Ishikawa (cell line): ENCODE results near the gene LYRM2.

Experiments
- CEBPB ChIP-seq: IDR thresholded peaks from 2 replicates; pipeline ENCODE4 v1.6.1; 2012
- CREB1 ChIP-seq: IDR thresholded peaks from 2 replicates; pipeline ENCODE4 v1.6.1; 2012; ENCODE audit warnings: low read depth
- EP300 ChIP-seq: IDR thresholded peaks from 2 replicates; pipeline ENCODE4 v1.6.1; 2012; ENCODE audit warnings: borderline replicate concordance
- FOXM1 ChIP-seq: IDR thresholded peaks from 2 replicates; pipeline ENCODE4 v1.6.1; 2012; ENCODE audit warnings: low read depth, borderline replicate concordance
- RAD21 ChIP-seq: IDR thresholded peaks from 2 replicates; pipeline ENCODE4 v1.6.1; 2012; ENCODE audit warnings: low read depth
- TAF1 ChIP-seq: IDR thresholded peaks from 2 replicates; pipeline ENCODE4 v1.6.1; 2012; ENCODE audit warnings: low read depth, mild to moderate bottlenecking
- TEAD4 ChIP-seq: IDR thresholded peaks from 2 replicates; pipeline ENCODE4 v1.6.1; 2012
- USF1 ChIP-seq: IDR thresholded peaks from 2 replicates; pipeline ENCODE4 v1.6.1; 2012
- YY1 ChIP-seq: IDR thresholded peaks from 2 replicates; pipeline ENCODE4 v1.6.1; 2012; ENCODE audit warnings: low read depth
- TF ChIP-seq, protein P1 (sequence below): IDR thresholded peaks from 2 replicates; pipeline ENCODE4 v1.6.1; 2012; ENCODE audit warnings: low read depth, mild to moderate bottlenecking
- TF ChIP-seq, protein P2 (sequence below): IDR thresholded peaks from 2 replicates; pipeline ENCODE4 v1.6.1; 2012

- TF ChIP-seq, protein P1, sequence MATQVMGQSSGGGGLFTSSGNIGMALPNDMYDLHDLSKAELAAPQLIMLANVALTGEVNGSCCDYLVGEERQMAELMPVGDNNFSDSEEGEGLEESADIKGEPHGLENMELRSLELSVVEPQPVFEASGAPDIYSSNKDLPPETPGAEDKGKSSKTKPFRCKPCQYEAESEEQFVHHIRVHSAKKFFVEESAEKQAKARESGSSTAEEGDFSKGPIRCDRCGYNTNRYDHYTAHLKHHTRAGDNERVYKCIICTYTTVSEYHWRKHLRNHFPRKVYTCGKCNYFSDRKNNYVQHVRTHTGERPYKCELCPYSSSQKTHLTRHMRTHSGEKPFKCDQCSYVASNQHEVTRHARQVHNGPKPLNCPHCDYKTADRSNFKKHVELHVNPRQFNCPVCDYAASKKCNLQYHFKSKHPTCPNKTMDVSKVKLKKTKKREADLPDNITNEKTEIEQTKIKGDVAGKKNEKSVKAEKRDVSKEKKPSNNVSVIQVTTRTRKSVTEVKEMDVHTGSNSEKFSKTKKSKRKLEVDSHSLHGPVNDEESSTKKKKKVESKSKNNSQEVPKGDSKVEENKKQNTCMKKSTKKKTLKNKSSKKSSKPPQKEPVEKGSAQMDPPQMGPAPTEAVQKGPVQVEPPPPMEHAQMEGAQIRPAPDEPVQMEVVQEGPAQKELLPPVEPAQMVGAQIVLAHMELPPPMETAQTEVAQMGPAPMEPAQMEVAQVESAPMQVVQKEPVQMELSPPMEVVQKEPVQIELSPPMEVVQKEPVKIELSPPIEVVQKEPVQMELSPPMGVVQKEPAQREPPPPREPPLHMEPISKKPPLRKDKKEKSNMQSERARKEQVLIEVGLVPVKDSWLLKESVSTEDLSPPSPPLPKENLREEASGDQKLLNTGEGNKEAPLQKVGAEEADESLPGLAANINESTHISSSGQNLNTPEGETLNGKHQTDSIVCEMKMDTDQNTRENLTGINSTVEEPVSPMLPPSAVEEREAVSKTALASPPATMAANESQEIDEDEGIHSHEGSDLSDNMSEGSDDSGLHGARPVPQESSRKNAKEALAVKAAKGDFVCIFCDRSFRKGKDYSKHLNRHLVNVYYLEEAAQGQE, result no peak
- TF ChIP-seq, protein P2, sequence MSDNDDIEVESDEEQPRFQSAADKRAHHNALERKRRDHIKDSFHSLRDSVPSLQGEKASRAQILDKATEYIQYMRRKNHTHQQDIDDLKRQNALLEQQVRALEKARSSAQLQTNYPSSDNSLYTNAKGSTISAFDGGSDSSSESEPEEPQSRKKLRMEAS, result no peak
- TF ChIP-seq RAD21 (no peak), TAF1 (no peak), CEBPB (no peak), CREB1 (no peak), USF1 (no peak), EP300 (no peak), YY1 (no peak), TEAD4 (no peak), FOXM1 (no peak)
Measured at GRCh38 chr6:89599727-89600126, 38.8 kb downstream of the LYRM2 start.
